Neural cell (in vitro differentiated cells): Measurements from ENCODE around the gene TTC39C.

Source experiments
- CTCF ChIP-seq: fragments of 450-650 bp; IDR thresholded peaks from 2 replicates; pipeline ENCODE4 v1.5.1; 2014; ENCODE audit warnings: antibody characterized with exemption, mild to moderate bottlenecking, moderate library complexity; ENCODE audit not compliant: poor library complexity, severe bottlenecking
- EP300 ChIP-seq: fragments of 450-650 bp; conservative IDR thresholded peaks from 2 replicates; pipeline ENCODE4 v1.6.1; 2014; ENCODE audit warnings: antibody characterized with exemption, mild to moderate bottlenecking, moderate library complexity; ENCODE audit not compliant: poor library complexity, severe bottlenecking

GRCh38 chr18:24057804-24058203, 43.2 kb downstream of the TTC39C start:
- TF ChIP-seq EP300 = no peak
- TF ChIP-seq CTCF = no peak
